IPS DF 19.7 (cell line): Measurements from ENCODE around the gene PTAFR.

Experiments used
- DNase-seq: peaks from one replicate; pipeline ENCODE4 v3.0.0-alpha.2; 2013; ENCODE audit warnings: low read depth, low spot score

Gene PTAFR

GRCh38 chr1:28176492-28177470 is at the start of gene PTAFR:
Gene PTAFR (minus strand): TSS chr1:28176690. CDS start chr1:28151021, 25,669 bp downstream.
- no peak for DNase-seq

- DNase-seq: no peak
Observed at GRCh38 chr1:28213315-28213714, 36.8 kb upstream of the PTAFR start.

GRCh38 chr1:28209700-28210099 is 33.2 kb upstream of the PTAFR start:
- DNase-seq: no peak

GRCh38 chr1:28208818-28209441 is 32.4 kb upstream of the PTAFR start:
- DNase-seq: no peak

- DNase-seq: no peak
Observed at GRCh38 chr1:28205243-28205642, 28.8 kb upstream of the PTAFR start.

- no peak for DNase-seq
Observed at GRCh38 chr1:28200234-28200873, 23.9 kb upstream of the PTAFR start.

- DNase-seq: no peak
Observed at GRCh38 chr1:28199328-28200233, 23.1 kb upstream of the PTAFR start.

GRCh38 chr1:28197682-28198415 is 21.4 kb upstream of the PTAFR start:
- DNase-seq: no peak

- no peak for DNase-seq
Observed at GRCh38 chr1:28196330-28196729, 19.8 kb upstream of the PTAFR start.

- no peak for DNase-seq
Observed at GRCh38 chr1:28195780-28196179, 19.3 kb upstream of the PTAFR start.

- DNase-seq: no peak
Observed at GRCh38 chr1:28194326-28195035, 18.0 kb upstream of the PTAFR start.

GRCh38 chr1:28193701-28194161 is 17.2 kb upstream of the PTAFR start:
- DNase-seq: peak; percentile 40

- DNase-seq: no peak
Observed at GRCh38 chr1:28190996-28191645, 14.6 kb upstream of the PTAFR start.

GRCh38 chr1:28190337-28190979 is 14.0 kb upstream of the PTAFR start:
- DNase-seq: no peak

- DNase-seq: no peak
Observed at GRCh38 chr1:28185071-28185470, 8.6 kb upstream of the PTAFR start.

GRCh38 chr1:28180306-28181305 is 4.1 kb upstream of the PTAFR start:
- DNase-seq: no peak

GRCh38 chr1:28178690-28179485 is 2.4 kb upstream of the PTAFR start:
- DNase-seq: no peak
